ENCODE data around the gene SLC31A1. TPM values are rescaled to one million over a fixed set of nuclear protein-coding genes. Genes with fewer than 3 reads are reported as not detected.
A peak's percentile ranks its signal among the peaks of the same experiment; 100 is the strongest.

Gene SLC31A1
- total RNA-seq, 4 donors from 2014 or later, result 5.8 to 36.2 (median 15.4) TPM

GRCh38 chr9:113306566-113306965, 85.2 kb downstream of the SLC31A1 start:
- H3K27me3 ChIP-seq, result no peaks in the 10 kb centered on the region
- in situ Hi-C loops (cut with MboI; ENCODE audit: low pct_ligation_motif_present in 1 of 4, low pct_unique_long_range_greater_than_20kb in 1 of 4, low sequenced_read_pairs in 3 of 4) (loop anchor here in 3 of 4 donors (10.0 to 25.0 kb wide), 2 partner anchors 98 to 356 kb away; partner anchors contain the start of gene ALAD (in 1 of the 3)), intact Hi-C loops (cut with DNase I; ENCODE audit: low total_unique reads) (no loop called here)
- no peaks in the 10 kb centered on the region for H3K9me3 ChIP-seq
- H3K36me3 ChIP-seq, result no peaks in the 10 kb centered on the region
- no peak overlapping the region for H3K27ac ChIP-seq
- 67 to 84% methylated on average over 1 of the region's 1 CpG for WGBS, 2 donors (ENCODE audit: low coverage in 1 of 2)
- H3K4me1 ChIP-seq, result peaks cover 0 to 3% (median 0%) of the 10 kb centered on the region in 4 donors
- no peak overlapping the region for H3K4me3 ChIP-seq
- no peak for DNase-seq
- TF ChIP-seq CTCF (IDR thresholded peaks at IDR 0.05) (no peak), POLR2AphosphoS5 (IDR thresholded peaks at IDR 0.05) (no peak), POLR2A (IDR thresholded peaks at IDR 0.05) (no peak), EP300 (IDR thresholded peaks at IDR 0.05; ENCODE audit: low read depth) (no peak)

GRCh38 chr9:113307396-113307975, 86.1 kb downstream of the SLC31A1 start:
- Histone ChIP-seq H3K27me3 (no peaks in the 10 kb centered on the region), H3K9me3 (no peaks in the 10 kb centered on the region), H3K36me3 (no peaks in the 10 kb centered on the region), H3K4me3 (no peak overlapping the region), H3K4me1 (peaks cover 0 to 3% (median 0%) of the 10 kb centered on the region in 4 donors), H3K27ac (no peak overlapping the region)
- DNase-seq, result no peak
- TF ChIP-seq CTCF (IDR thresholded peaks at IDR 0.05) (no peak), EP300 (IDR thresholded peaks at IDR 0.05; ENCODE audit: low read depth) (no peak), POLR2AphosphoS5 (IDR thresholded peaks at IDR 0.05) (no peak), POLR2A (IDR thresholded peaks at IDR 0.05) (no peak)
- 43 to 72% methylated on average over 1 to 8 of the region's 8 CpGs for WGBS, 2 donors (ENCODE audit: low coverage in 1 of 2)
- in situ Hi-C loops (cut with MboI; ENCODE audit: low pct_ligation_motif_present in 1 of 4, low pct_unique_long_range_greater_than_20kb in 1 of 4, low sequenced_read_pairs in 3 of 4), result loop anchor here in 3 of 4 donors (10.0 to 25.0 kb wide), 2 partner anchors 97 to 355 kb away; partner anchors contain the start of gene ALAD (in 1 of the 3)
- intact Hi-C loops (cut with DNase I; ENCODE audit: low total_unique reads), result no loop called here

GRCh38 chr9:113309204-113309813, 88.0 kb downstream of the SLC31A1 start:
- peak; percentile 61 to 74 (median 68) for TF ChIP-seq CTCF (IDR thresholded peaks at IDR 0.05)
- TF ChIP-seq POLR2AphosphoS5 (IDR thresholded peaks at IDR 0.05), result no peak
- TF ChIP-seq EP300 (IDR thresholded peaks at IDR 0.05; ENCODE audit: low read depth), result no peak
- TF ChIP-seq POLR2A (IDR thresholded peaks at IDR 0.05), result no peak
- 2 to 9% methylated on average over 2 of the region's 2 CpGs for WGBS, 2 donors (ENCODE audit: low coverage in 1 of 2)

GRCh38 chr9:113310538-113310937, 89.2 kb downstream of the SLC31A1 start:
- H3K9me3 ChIP-seq, result no peaks in the 10 kb centered on the region
- TF ChIP-seq CTCF (IDR thresholded peaks at IDR 0.05) (no peak), EP300 (IDR thresholded peaks at IDR 0.05; ENCODE audit: low read depth) (no peak), POLR2AphosphoS5 (IDR thresholded peaks at IDR 0.05) (no peak), POLR2A (IDR thresholded peaks at IDR 0.05) (no peak)
- no peaks in the 10 kb centered on the region for H3K36me3 ChIP-seq
- intact Hi-C loops (cut with DNase I; ENCODE audit: low total_unique reads) (no loop called here), in situ Hi-C loops (cut with MboI; ENCODE audit: low pct_ligation_motif_present in 1 of 4, low pct_unique_long_range_greater_than_20kb in 1 of 4, low sequenced_read_pairs in 3 of 4) (loop anchor here in 3 of 4 donors (10.0 to 25.0 kb wide), 2 partner anchors 94 to 352 kb away; partner anchors contain the start of gene ALAD (in 1 of the 3))
- 20 to 60% methylated on average over 1 to 3 of the region's 3 CpGs for WGBS, 2 donors (ENCODE audit: low coverage in 1 of 2)
- H3K4me3 ChIP-seq, result no peak overlapping the region
- no peaks in the 10 kb centered on the region for H3K4me1 ChIP-seq
- no peak for DNase-seq
- no peaks in the 10 kb centered on the region for H3K27me3 ChIP-seq
- no peak overlapping the region for H3K27ac ChIP-seq

More at GRCh38 chr9:113309204-113309813, 88.0 kb downstream of the SLC31A1 start:
- Histone ChIP-seq H3K36me3 (no peaks in the 10 kb centered on the region), H3K4me1 (no peaks in the 10 kb centered on the region), H3K27me3 (no peaks in the 10 kb centered on the region), H3K4me3 (no peak overlapping the region), H3K9me3 (no peaks in the 10 kb centered on the region), H3K27ac (no peak overlapping the region)
- DNase-seq, result peak; percentile 41
- intact Hi-C loops (cut with DNase I; ENCODE audit: low total_unique reads) (no loop called here), in situ Hi-C loops (cut with MboI; ENCODE audit: low pct_ligation_motif_present in 1 of 4, low pct_unique_long_range_greater_than_20kb in 1 of 4, low sequenced_read_pairs in 3 of 4) (loop anchor here in 3 of 4 donors (10.0 to 25.0 kb wide), 2 partner anchors 95 to 353 kb away; partner anchors contain the start of gene ALAD (in 1 of the 3))

Data from transverse colon (tissue), 4 donors.